Heart right ventricle (tissue), 16 donors: ENCODE results near the gene TCF7L2. TPM values are rescaled to one million over a fixed set of nuclear protein-coding genes. Genes with fewer than 3 reads are reported as not detected.

Source experiments
- ATAC-seq, 8 donors: fragments of 200-7000 bp; cut with Tn5 transposase; one replicate each; pipeline ENCODE4 v1.9.1; 2020; ENCODE audit warnings: mild to moderate bottlenecking in 8 of 8, moderate library complexity in 8 of 8, moderate number of reproducible peaks in 1 of 8
- DNase-seq, 2 donors: peaks; one replicate each; pipeline ENCODE4 v3.0.0-alpha.2; 2020
- H3K27ac ChIP-seq, 10 donors: fragments of 200-600 bp; sonication (generic) in 2 of 10; one replicate each; pipeline versions ENCODE4 v1.5.0 to v1.8.0; 2020 to 2022; ENCODE audit warnings: mild to moderate bottlenecking in 3 of 10
- H3K27me3 ChIP-seq, 7 donors: fragments of 200-600 bp; one replicate each; pipeline ENCODE4 v1.8.0; 2021 to 2022; ENCODE audit warnings: mild to moderate bottlenecking in 2 of 7
- H3K36me3 ChIP-seq, 9 donors: fragments of 200-600 bp; sonication (generic) in 1 of 9; one replicate each; pipeline versions ENCODE4 v1.5.0 to v1.8.0; 2020 to 2022; ENCODE audit warnings: mild to moderate bottlenecking in 2 of 9
- H3K4me1 ChIP-seq, 9 donors: fragments of 200-600 bp; sonication (generic) in 1 of 9; one replicate each; pipeline versions ENCODE4 v1.5.0 to v1.8.0; 2020 to 2022; ENCODE audit warnings: mild to moderate bottlenecking in 4 of 9
- H3K4me3 ChIP-seq, 10 donors: fragments of 200-600 bp; sonication (generic) in 2 of 10; one replicate each; pipeline versions ENCODE4 v1.5.0 to v1.8.0; 2020 to 2022; ENCODE audit warnings: mild to moderate bottlenecking in 7 of 10, moderate library complexity in 2 of 10
- H3K9me3 ChIP-seq, 11 donors: fragments of 200-600 bp in 10 of 11; sonication (generic) in 2 of 11; one replicate each; pipeline versions ENCODE4 v1.5.0 to v1.8.0; 2013 to 2022; ENCODE audit warnings: mild to moderate bottlenecking in 2 of 11, control low read depth in 1 of 11, moderate library complexity in 1 of 11
- CTCF ChIP-seq, 9 donors: fragments of 200-600 bp; sonication (generic) in 2 of 9; IDR thresholded peaks; one replicate each; pipeline versions ENCODE4 v1.5.0 to v1.8.0; 2021 to 2022; ENCODE audit warnings: antibody characterized with exemption in 9 of 9, mild to moderate bottlenecking in 5 of 9, moderate library complexity in 1 of 9
- WGBS, 2 donors: extraction: QIAGEN DNeasy Blood & Tissue Kit; methylation state at CpG; one replicate each; pipeline ENCODE4 v1.1.7; 2013; ENCODE audit warnings: inconsistent platforms in 1 of 2; 5-methylcytosine and 5-hydroxymethylcytosine counted together
- intact Hi-C, 10 donors: fragments of 100-400 bp; cut with DNase I; formaldehyde crosslinking; loops; one replicate each; pipeline versions ENCODE4 v1.11.1 to v1.14.2; 2022
- polyA plus RNA-seq, 2 donors: library from polyadenylated mRNA; stranded (reverse); fragments of 200-250 nt; gene quantifications; one replicate each; pipeline ENCODE4 v1.2.3, GENCODE V29; 2013
- total RNA-seq, 10 donors: library from RNA; stranded (reverse); fragmentation: NEBNext Ultra II Directional in 3 of 10; extraction: Animal tissue kit (Norgen Biotek cat#: 25700) in 3 of 10; gene quantifications; one replicate each; pipeline versions ENCODE4 v1.2.1 to v1.2.4, GENCODE V29; 2021 to 2023
- donor health status: Arrhythmogenic right ventricular cardiomyopathy.
- donor health status: ischemic (EF 13 %, LVEDD 7.1; RV severe dilation, severe dysfunction).
- donor health status: healthy with polysubstance abuse.
- donor health status: DM: no; HTN: yes; CAD: no.
- donor health status: DM: no; HTN: no; CAD: no.
- donor health status: ischemic (EF 25% LVEDD 6.9; RV normal size, moderate dysfunction).
- donor health status: ischemic (EF 25% LVEDD 5.7; RV mildly dilated, moderate dysfunction).
- donor health status: healthy.
- donor health status: DM: yes; HTN: yes; CAD: no.
- donor health status: Ischemic cardiomyopathy.
- donor health status: ischemic (EF 35%, LVEDD 5.7; RV mildly dilated, moderate dysfunction).
- donor health status: nonischemic (EF 11% LVEDD 7.7; RV severe dilation, severe dysfunction).
- donor health status: DM: yes; HTN: yes; CAD: no.
- donor health status: PGD.
- donor health status: ischemic (EF 29% LVEDD 5.4; RV normal size, mild dysfunction).
- donor health status: nonischemic (EF 23%, LVEDD 6.1; RV moderate dilation, normal function).

Gene TCF7L2
- total and polyA plus RNA-seq, 12 donors = 3.6 to 15.8 (median 11.8) TPM

GRCh38 chr10:113035732-113036312 lies 85.8 kb downstream of the TCF7L2 start:
- H3K4me1 ChIP-seq = peaks cover 0 to 40% (median 8%) of the 10 kb centered on the region in 9 donors
- ATAC-seq (peak in 3 of 8 donors; percentile 23 to 50 (median 34)), DNase-seq (no peak)
- intact Hi-C loops = no loop called here
- no peaks in the 10 kb centered on the region for H3K27me3 ChIP-seq
- 59 to 70% methylated on average over 5 of the region's 5 CpGs for WGBS, 2 donors
- peaks cover 0 to 9% (median 0%) of the 10 kb centered on the region in 9 donors for H3K36me3 ChIP-seq
- H3K27ac ChIP-seq = peak overlapping the region in 2 of 10 donors; percentile 10 to 48
- no peak for TF ChIP-seq CTCF (IDR thresholded peaks at IDR 0.05)
- H3K4me3 ChIP-seq = no peak overlapping the region
- no peaks in the 10 kb centered on the region for H3K9me3 ChIP-seq

GRCh38 chr10:113036619-113037018 lies 86.6 kb downstream of the TCF7L2 start:
- Histone ChIP-seq H3K27me3 (no peaks in the 10 kb centered on the region), H3K4me3 (no peak overlapping the region), H3K36me3 (peaks cover 0 to 14% (median 0%) of the 10 kb centered on the region in 9 donors), H3K4me1 (peaks cover 0 to 43% (median 13%) of the 10 kb centered on the region in 9 donors), H3K9me3 (no peaks in the 10 kb centered on the region), H3K27ac (peak overlapping the region in 1 of 10 donors; percentile 7)
- ATAC-seq = peak in 1 of 8 donors; percentile 36
- DNase-seq = no peak
- WGBS, 2 donors = 53 to 60% methylated on average over 2 of the region's 2 CpGs
- intact Hi-C loops = no loop called here
- TF ChIP-seq CTCF (IDR thresholded peaks at IDR 0.05) = no peak

- Histone ChIP-seq H3K4me1 (peaks cover 0 to 49% (median 19%) of the 10 kb centered on the region in 9 donors), H3K36me3 (peaks cover 0 to 14% (median 0%) of the 10 kb centered on the region in 9 donors), H3K27me3 (no peaks in the 10 kb centered on the region), H3K27ac (peak overlapping the region in 1 of 10 donors; percentile 7), H3K9me3 (no peaks in the 10 kb centered on the region), H3K4me3 (no peak overlapping the region)
- 67 to 76% methylated on average over 2 of the region's 2 CpGs for WGBS, 2 donors
- intact Hi-C loops = no loop called here
- no peak for TF ChIP-seq CTCF (IDR thresholded peaks at IDR 0.05)
- DNase-seq (no peak), ATAC-seq (no peak)
Measured at GRCh38 chr10:113037218-113037617, 87.2 kb downstream of the TCF7L2 start.

- ATAC-seq (no peak), DNase-seq (no peak)
- Histone ChIP-seq H3K4me3 (no peak overlapping the region), H3K9me3 (no peaks in the 10 kb centered on the region), H3K4me1 (peaks cover 0 to 59% (median 19%) of the 10 kb centered on the region in 9 donors), H3K36me3 (peaks cover 0 to 14% (median 0%) of the 10 kb centered on the region in 9 donors), H3K27ac (no peak overlapping the region), H3K27me3 (no peaks in the 10 kb centered on the region)
- no peak for TF ChIP-seq CTCF (IDR thresholded peaks at IDR 0.05)
- intact Hi-C loops = no loop called here
- 91% methylated on average over 12 of the region's 12 CpGs for WGBS, 2 donors
Measured at GRCh38 chr10:113038183-113038582, 88.1 kb downstream of the TCF7L2 start.
